GM19351 (cell line): ENCODE measurements around the gene MTFMT.
"Not testable (repeated sequence)": the region's sequence is repeated elsewhere in the genome, so short reads cannot be mapped to it uniquely, and the experiment has no call there.

Experiments
- ATAC-seq: cut with Tn5 transposase; IDR thresholded peaks from one replicate; pipeline ENCODE4 v1.9.1; 2021; ENCODE audit warnings: mild to moderate bottlenecking, moderate library complexity; ENCODE audit not compliant: unreplicated experiment

The MTFMT gene

GRCh38 chr15:65060641-65061397 is 31.4 kb upstream of the MTFMT start:
- no peak for ATAC-seq

DNA sequence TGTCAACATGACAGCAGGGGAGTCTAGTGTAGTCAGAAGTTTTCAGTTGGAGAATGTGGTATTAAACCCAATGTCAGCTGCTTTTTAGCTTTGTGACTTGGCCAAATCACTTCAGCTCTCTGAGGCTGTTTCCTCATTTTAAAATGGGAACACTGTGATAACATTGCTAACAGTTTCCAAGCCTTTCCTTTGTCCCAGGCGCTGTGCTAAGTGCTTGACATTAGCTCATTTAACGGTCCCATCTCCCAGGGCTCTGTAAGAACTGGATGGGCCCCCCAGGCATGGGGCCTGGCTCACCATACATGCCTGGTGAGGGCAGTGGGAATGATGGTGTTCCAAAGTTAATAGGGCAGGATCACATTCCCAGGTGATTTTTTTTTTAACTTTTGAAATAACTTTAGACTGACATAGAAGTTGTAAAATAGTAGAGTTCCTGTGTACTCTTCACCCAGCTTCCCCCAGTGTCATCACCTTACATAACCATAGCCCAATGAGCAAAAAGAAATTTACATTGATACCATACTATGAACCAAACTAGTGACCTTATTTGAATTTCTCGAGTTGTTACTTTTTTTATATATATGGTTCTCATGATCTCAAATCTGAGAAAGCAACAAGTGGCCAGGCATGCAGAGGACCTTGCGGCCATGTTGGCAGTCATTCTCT is 30.6 kb upstream of the MTFMT start:
- no peak for ATAC-seq

DNA sequence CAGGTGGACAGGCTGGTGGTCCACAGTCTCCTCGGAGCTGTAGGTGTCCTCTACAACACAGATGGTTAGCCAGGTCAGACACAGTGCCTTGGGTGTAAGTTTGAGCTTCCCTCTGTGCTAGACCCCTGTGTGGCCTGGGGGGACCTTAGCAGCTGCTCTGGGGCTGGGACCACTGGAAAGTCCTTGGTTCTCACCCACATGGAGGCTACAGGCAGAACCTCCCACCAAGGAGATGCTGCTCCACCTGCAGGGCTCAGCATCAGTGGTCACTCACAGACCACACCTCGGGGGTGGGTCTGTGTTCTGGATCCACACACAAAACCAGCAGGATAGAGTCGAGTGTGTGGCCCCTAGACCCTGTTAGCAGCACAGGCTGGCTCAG is 29.9 kb upstream of the MTFMT start:
- no peak for ATAC-seq

GRCh38 chr15:65058394-65059368 is 29.2 kb upstream of the MTFMT start:
- ATAC-seq = no peak

DNA sequence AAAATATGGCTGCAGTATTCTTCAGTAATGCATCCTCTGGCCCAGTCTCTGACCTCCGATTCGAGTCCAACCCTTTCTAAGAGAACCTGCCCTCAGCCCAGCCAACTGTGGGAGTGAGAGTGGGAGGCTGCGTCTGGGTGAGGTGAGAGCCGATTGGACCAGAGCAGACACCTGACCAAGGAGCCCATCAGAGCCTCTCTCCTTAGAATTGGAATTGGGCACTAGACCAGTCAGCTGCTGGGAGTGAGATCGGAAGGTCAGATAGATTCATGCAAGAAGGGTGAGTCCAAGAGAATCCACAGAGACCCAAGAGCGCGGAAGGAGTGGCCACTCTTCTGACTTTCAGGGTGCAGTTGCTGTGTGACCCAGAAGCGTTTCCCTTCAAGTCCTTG is 28.1 kb upstream of the MTFMT start:
- ATAC-seq = no peak

- no peak for ATAC-seq
Measured at GRCh38 chr15:65056868-65057548, 27.6 kb upstream of the MTFMT start.

DNA sequence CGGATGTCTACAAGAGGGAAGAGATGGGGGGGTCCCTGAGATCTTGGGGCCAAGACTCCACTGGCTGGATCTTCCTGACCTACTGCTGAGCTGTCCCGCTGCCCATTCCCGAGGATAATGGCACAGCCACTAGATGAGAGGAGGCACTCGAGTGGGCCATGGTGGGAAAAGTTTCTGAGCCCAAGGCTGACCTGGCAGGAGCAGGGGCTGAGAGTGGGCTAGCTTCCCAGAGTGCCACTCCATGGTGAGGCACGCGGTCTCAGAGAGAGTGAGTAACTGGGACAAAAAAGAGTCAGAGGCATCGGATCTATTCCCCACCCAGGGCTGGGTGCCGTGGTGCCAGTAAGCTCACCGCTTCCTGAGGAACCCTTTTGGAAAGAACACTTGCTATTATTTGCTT is 26.7 kb upstream of the MTFMT start:
- ATAC-seq = no peak

GRCh38 chr15:65055201-65055870 is 25.9 kb upstream of the MTFMT start:
- ATAC-seq = no peak

DNA sequence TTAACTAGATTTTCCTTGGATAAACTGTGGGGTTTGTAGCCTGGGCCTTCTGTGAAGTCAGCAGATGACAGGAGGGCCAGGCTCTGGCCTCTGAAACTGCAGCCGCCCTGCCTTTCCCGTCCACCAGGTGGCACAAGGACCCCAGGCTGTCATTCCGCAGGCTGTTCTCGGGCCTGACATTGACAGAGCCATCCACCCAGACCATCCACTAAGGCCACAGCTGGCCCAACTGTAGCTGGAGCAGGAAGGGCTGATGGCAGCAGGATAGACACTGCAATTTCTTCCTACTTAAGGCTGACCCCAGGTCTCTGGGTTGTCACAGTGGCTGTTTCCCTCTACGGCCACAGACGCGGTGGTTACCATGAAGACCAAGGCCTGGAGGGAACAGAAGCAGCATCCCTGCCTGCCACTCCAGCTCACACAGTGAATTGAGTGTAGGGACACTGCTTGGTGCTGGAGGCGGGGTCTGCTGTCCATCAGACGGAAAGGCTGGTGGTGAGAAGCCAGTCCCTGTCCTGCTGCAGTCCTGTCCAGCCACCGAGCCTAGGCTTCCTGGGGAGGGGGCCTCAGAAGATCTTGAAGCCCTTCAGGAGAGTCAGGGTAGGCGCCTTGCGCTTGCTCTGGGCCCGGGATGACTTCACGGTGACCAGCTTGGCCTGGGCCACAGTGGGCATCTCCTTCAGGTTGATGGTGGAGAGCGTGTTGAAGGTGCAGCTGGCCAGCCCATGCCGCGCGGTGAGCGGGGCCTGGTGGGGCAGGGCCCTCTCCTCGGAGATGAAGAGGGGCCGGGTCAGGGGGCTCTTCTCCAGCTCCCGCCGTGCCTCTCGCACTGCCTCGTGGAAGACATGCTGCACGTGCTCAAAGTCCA is 25.1 kb upstream of the MTFMT start:
- ATAC-seq = no peak

- ATAC-seq = no peak
Measured at GRCh38 chr15:65052956-65053355, 23.5 kb upstream of the MTFMT start.

DNA sequence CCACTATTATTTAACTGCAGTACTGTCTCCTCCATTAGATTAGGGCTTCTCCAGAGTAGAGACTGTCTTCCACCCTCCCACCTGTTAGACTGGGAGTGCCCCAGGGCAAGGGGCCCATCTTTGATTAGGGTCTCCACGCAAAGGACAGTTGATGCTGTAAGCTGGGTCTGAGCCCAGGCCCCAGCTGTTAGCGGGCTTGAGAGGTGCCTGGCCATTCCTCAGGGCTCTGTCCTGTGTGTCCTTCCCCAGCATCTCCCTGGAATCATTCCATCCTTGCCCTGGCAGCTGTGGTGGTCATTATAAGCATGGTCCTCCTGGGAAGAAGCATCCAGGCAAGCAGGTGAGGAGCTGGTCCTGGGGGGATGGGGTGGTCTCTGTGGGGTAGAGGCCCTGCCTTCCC is 21.8 kb upstream of the MTFMT start:
- ATAC-seq = no peak

DNA sequence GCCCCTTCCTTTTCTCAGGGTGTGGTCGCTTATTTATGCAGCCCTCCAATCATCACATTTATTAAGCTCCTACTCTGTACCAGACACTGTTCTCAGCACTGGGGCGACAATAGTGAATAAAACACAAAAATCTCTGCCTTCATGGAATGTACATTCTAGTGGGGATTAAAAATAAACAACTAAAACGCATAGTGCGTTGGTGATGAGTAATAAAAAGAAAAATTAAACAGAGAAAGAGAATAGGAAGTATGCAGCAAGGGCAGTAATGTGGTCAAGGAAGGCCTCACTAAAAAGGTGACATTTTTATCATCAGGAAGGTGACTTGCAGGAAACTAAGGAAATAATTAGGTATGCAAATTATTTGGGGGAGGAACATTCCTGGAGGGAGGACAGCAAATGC is 20.8 kb upstream of the MTFMT start:
- no peak for ATAC-seq

- ATAC-seq = peak; percentile 91
Measured at GRCh38 chr15:65049418-65049840, 20.0 kb upstream of the MTFMT start.

- ATAC-seq = no peak
Measured at GRCh38 chr15:65048241-65048640, 18.8 kb upstream of the MTFMT start.

GRCh38 chr15:65044724-65045481 is 15.5 kb upstream of the MTFMT start, which contains the start of gene SLC51B:
Gene SLC51B (plus strand): TSS chr15:65045387. CDS start chr15:65050005, 4,618 bp downstream.
- no peak for ATAC-seq

DNA sequence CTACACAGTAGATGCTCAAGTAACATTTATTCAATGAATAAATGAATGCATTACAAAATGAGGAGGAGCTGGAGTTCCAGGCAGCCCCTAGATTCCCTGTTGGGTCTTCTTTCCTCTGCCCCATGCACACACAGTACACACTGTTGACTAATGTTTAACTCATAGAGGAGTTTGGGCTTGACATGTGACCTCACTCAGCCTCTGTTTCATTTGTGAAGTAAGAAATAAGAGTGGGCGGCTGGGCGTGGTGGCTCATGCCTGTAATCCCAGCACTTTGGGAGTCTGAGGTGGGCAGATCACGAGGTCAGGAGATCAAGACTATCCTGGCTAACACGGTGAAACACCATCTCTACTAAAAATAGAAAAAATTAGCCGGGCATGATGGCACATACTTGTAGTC is 14.8 kb upstream of the MTFMT start:
- not testable (repeated sequence) for ATAC-seq

- no peak for ATAC-seq
Measured at GRCh38 chr15:65042776-65043327, 13.4 kb upstream of the MTFMT start.

- no peak for ATAC-seq
Measured at GRCh38 chr15:65041787-65042186, 12.3 kb upstream of the MTFMT start.
